ENCODE data around the gene BRCA2. TPM values are rescaled to one million over a fixed set of nuclear protein-coding genes. Genes with fewer than 3 reads are reported as not detected.
A peak's percentile ranks its signal among the peaks of the same experiment; 100 is the strongest.

BRCA2 gene
- total RNA-seq, 1 donor from 2014 or later = 2.4 TPM

DNA sequence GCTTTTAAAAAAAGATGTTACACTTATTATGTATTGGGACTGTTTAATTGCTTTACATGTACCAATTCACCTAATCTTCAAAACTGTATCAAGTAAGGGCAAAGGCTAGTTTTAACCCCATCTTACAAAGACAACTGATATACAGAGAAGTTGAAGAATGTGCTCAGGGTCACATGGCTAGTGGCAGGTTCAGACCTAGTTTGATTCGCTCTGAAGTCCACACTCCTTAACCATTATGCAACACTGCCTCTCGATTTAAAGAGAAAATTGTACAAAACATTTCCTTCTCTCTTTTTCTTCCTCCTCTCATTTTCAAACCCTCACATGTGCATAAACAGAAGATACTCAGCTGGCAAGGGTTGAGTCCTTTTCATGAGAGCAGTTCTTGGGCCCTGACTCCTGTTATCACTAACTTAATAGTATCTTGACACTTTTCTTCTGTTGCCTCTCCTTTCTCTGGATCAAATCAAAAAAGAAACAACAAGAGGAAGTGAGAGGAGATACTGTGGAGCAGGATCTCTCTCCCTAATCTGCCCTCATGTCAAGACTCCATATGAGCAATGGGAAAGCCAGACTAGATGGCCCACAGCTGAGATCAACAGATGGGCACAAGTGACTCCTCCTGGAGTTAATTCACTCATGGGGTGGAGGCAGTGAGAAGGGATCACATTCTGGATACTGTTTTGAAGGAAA, 131.6 kb downstream of the BRCA2 start:
- DNase-seq (no peak), ATAC-seq (peak in 1 of 2 donors; percentile 32)
- Histone ChIP-seq H3K36me3 (no peaks in the 10 kb centered on the region), H3K9me3 (no peaks in the 10 kb centered on the region), H3K27ac (no peak overlapping the region), H3K27me3 (ENCODE audit: low read depth) (no peaks in the 10 kb centered on the region), H3K4me3 (no peak overlapping the region), H3K4me1 (peaks cover 10% of the 10 kb centered on the region)
- intact Hi-C loops (cut with DNase I) = no loop called here
- TF ChIP-seq, protein P1, sequence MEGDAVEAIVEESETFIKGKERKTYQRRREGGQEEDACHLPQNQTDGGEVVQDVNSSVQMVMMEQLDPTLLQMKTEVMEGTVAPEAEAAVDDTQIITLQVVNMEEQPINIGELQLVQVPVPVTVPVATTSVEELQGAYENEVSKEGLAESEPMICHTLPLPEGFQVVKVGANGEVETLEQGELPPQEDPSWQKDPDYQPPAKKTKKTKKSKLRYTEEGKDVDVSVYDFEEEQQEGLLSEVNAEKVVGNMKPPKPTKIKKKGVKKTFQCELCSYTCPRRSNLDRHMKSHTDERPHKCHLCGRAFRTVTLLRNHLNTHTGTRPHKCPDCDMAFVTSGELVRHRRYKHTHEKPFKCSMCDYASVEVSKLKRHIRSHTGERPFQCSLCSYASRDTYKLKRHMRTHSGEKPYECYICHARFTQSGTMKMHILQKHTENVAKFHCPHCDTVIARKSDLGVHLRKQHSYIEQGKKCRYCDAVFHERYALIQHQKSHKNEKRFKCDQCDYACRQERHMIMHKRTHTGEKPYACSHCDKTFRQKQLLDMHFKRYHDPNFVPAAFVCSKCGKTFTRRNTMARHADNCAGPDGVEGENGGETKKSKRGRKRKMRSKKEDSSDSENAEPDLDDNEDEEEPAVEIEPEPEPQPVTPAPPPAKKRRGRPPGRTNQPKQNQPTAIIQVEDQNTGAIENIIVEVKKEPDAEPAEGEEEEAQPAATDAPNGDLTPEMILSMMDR (IDR thresholded peaks at IDR 0.05) = no peak

DNA sequence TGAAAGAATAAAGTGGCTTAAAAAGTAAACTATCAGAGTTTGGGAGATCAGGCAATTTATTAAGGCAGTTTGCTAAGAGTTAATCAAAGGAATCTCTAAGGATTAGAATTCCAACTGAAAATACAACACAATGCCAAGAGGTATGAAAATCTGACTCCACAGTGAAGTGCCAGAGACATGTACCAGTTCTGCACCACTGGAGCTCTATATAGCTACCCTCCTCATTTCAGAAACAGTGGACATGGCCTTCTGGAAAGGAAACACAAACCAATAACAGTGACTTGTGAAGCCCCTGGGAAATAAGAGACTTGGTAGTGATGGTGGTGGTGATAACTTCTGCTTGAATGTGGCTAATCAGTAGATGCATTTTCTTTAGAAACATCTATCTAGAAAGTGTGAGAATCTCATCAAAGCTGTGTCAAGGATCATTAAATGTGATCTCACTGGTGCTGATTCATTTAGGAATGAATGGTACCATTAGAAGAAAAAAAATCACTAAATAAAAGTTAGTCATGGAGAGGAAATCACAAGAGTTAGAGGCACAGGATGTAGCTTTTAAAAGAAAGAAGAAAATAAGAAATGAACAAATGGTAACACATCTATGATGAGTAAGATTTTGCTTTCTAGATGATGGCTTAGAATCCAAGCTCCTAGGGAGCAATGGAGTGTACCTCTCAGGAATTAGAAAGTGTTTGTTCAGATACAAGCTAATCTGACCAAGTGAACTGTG, 132.8 kb downstream of the BRCA2 start:
- H3K27ac ChIP-seq = no peak overlapping the region
- TF ChIP-seq, protein P1 (IDR thresholded peaks at IDR 0.05) = no peak
- no peak overlapping the region for H3K4me3 ChIP-seq
- H3K4me1 ChIP-seq = peaks cover 10% of the 10 kb centered on the region
- DNase-seq (no peak), ATAC-seq (no peak)
- H3K27me3 ChIP-seq (ENCODE audit: low read depth) = no peaks in the 10 kb centered on the region
- no peaks in the 10 kb centered on the region for H3K36me3 ChIP-seq
- no peaks in the 10 kb centered on the region for H3K9me3 ChIP-seq
- intact Hi-C loops (cut with DNase I) = no loop called here

DNA sequence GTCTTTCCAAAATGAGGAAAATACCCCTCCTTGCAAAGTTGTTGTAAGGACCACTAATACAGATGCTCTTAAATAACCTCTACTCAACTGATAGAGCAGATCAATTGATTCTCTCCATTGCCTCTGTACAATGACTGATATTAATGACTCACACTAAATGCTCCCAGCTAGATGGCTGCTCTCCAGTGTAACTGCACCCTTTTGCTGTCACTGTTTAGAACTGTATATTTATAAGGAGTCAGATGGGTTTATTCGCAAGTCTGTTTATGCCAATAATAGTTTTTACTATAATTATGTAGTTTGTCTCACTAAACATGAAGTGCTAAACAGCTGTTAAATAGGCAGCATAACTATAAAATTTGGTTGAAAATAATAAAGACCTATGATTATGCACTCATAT, 133.7 kb downstream of the BRCA2 start:
- TF ChIP-seq, protein P1 (IDR thresholded peaks at IDR 0.05) = no peak
- no peak for ATAC-seq
- no peaks in the 10 kb centered on the region for H3K9me3 ChIP-seq
- no peaks in the 10 kb centered on the region for H3K27me3 ChIP-seq (ENCODE audit: low read depth)
- H3K36me3 ChIP-seq = no peaks in the 10 kb centered on the region
- peaks cover 10% of the 10 kb centered on the region for H3K4me1 ChIP-seq
- DNase-seq = no peak
- H3K27ac ChIP-seq = no peak overlapping the region
- no peak overlapping the region for H3K4me3 ChIP-seq
- intact Hi-C loops (cut with DNase I) = no loop called here

Other genes with a start within 250 kb of the BRCA2 start
- gene ZAR1L, start 145 bp upstream of the BRCA2 start, total RNA-seq = not detected
- gene N4BP2L1, start 112.6 kb downstream of the BRCA2 start, total RNA-seq = 30.2 TPM
- gene N4BP2L2, start 223.3 kb downstream of the BRCA2 start, total RNA-seq = 192 TPM